Activated CD8-positive, alpha-beta T cell treated with anti-CD3 and anti-CD28 coated beads, Interleukin-2, amount 10 ng/mL, durations not matched to agents 7 days and 5 days (primary cell): ENCODE results near the gene ADGRL2. TPM values are rescaled to one million over a fixed set of nuclear protein-coding genes. Genes with fewer than 3 reads are reported as not detected.

Source experiments
- ATAC-seq: fragments of 150-1000 bp; cut with Tn5 transposase; one replicate; pipeline ENCODE4 v1.10.0; 2021; ENCODE audit warnings: moderate library complexity
- CTCF ChIA-PET: fragments of 350-600 bp; sonication (Branson Sonifier 250); formaldehyde crosslinking; loops from one replicate; lab custom pipeline; 2021; ENCODE audit warnings: antibody characterized with exemption; lab: Charles Lee
- POLR2A ChIA-PET: fragments of 350-600 bp; sonication (Branson Sonifier 250); formaldehyde crosslinking; loops from one replicate; lab custom pipeline; 2021; ENCODE audit warnings: antibody characterized with exemption; lab: Charles Lee
- DNase-seq: peaks from one replicate; pipeline ENCODE4 v3.0.0-alpha.2; 2020
- H3K27ac Mint-ChIP-seq: one replicate; pipeline ENCODE4 v1.8.0; 2021; ENCODE audit warnings: mild to moderate bottlenecking, mixed read lengths
- H3K27me3 Mint-ChIP-seq: one replicate; pipeline ENCODE4 v1.8.0; 2021; ENCODE audit warnings: low read depth, mixed read lengths
- H3K36me3 Mint-ChIP-seq: one replicate; pipeline ENCODE4 v1.8.0; 2021; ENCODE audit warnings: low read depth, mixed read lengths
- H3K4me1 Mint-ChIP-seq: one replicate; pipeline ENCODE4 v1.8.0; 2021; ENCODE audit warnings: low read depth, mixed read lengths
- H3K4me3 Mint-ChIP-seq: one replicate; pipeline ENCODE4 v1.8.0; 2021; ENCODE audit warnings: mild to moderate bottlenecking, mixed read lengths
- H3K9me3 Mint-ChIP-seq: one replicate; pipeline ENCODE4 v1.8.0; 2022; ENCODE audit warnings: mixed read lengths; ENCODE audit not compliant: insufficient read depth
- total RNA-seq, 2 experiments: library from RNA; stranded (reverse); gene quantifications; one replicate each; pipeline ENCODE4 v1.2.3, GENCODE V29; 2021

The ADGRL2 gene
- total RNA-seq, 2 experiments from 2014 or later: not detected

GRCh38 chr1:82019508-82019907 is 218.8 kb downstream of the ADGRL2 start:
- peaks cover 3% of the 10 kb centered on the region for H3K9me3 Mint-ChIP-seq
- no peaks in the 10 kb centered on the region for H3K27me3 Mint-ChIP-seq
- no peak for ATAC-seq
- H3K27ac Mint-ChIP-seq: no peak overlapping the region
- H3K4me3 Mint-ChIP-seq: no peak overlapping the region
- ChIA-PET CTCF (no interaction called here), POLR2A (no interaction called here)
- DNase-seq: no peak
- no peaks in the 10 kb centered on the region for H3K4me1 Mint-ChIP-seq
- no peaks in the 10 kb centered on the region for H3K36me3 Mint-ChIP-seq

GRCh38 chr1:82030830-82031229 is 230.1 kb downstream of the ADGRL2 start:
- ATAC-seq (no peak), DNase-seq (no peak)
- no peaks in the 10 kb centered on the region for H3K27me3 Mint-ChIP-seq
- H3K4me3 Mint-ChIP-seq: no peak overlapping the region
- ChIA-PET POLR2A (no interaction called here), CTCF (no interaction called here)
- no peaks in the 10 kb centered on the region for H3K4me1 Mint-ChIP-seq
- peaks cover 5% of the 10 kb centered on the region for H3K9me3 Mint-ChIP-seq
- no peaks in the 10 kb centered on the region for H3K36me3 Mint-ChIP-seq
- no peak overlapping the region for H3K27ac Mint-ChIP-seq

- Mint-ChIP-seq H3K4me3 (no peak overlapping the region), H3K4me1 (no peaks in the 10 kb centered on the region), H3K27me3 (no peaks in the 10 kb centered on the region), H3K36me3 (no peaks in the 10 kb centered on the region), H3K9me3 (peaks cover 5% of the 10 kb centered on the region), H3K27ac (no peak overlapping the region)
- POLR2A ChIA-PET: no interaction called here
- ATAC-seq: no peak
- CTCF ChIA-PET: no interaction called here
- DNase-seq: no peak
These were observed 231.3 kb downstream of the ADGRL2 start for GRCh38 chr1:82032068-82032467.

- no peaks in the 10 kb centered on the region for H3K36me3 Mint-ChIP-seq
- DNase-seq (no peak), ATAC-seq (no peak)
- no peaks in the 10 kb centered on the region for H3K9me3 Mint-ChIP-seq
- no peaks in the 10 kb centered on the region for H3K4me1 Mint-ChIP-seq
- no peaks in the 10 kb centered on the region for H3K27me3 Mint-ChIP-seq
- no peak overlapping the region for H3K4me3 Mint-ChIP-seq
- ChIA-PET POLR2A (no interaction called here), CTCF (no interaction called here)
- H3K27ac Mint-ChIP-seq: no peak overlapping the region
These were observed 234.1 kb downstream of the ADGRL2 start for GRCh38 chr1:82034812-82035211.
